Measurements from ENCODE around the gene SMNDC1.
"Not testable (repeated sequence)": the region's sequence is repeated elsewhere in the genome, so short reads cannot be mapped to it uniquely, and the experiment has no call there.

Gene SMNDC1

GRCh38 chr10:110252151-110252550 is 52.6 kb downstream of the SMNDC1 start:
- no peaks in the 10 kb centered on the region for H3K9me3 ChIP-seq
- no peak overlapping the region for H3K27ac ChIP-seq
- H3K36me3 ChIP-seq, result peaks cover 0 to 13% (median 6%) of the 10 kb centered on the region in 3 donors
- intact Hi-C loops (cut with DNase I; ENCODE audit: low total_unique reads), result no loop called here
- H3K4me1 ChIP-seq, result peaks cover 0 to 49% (median 12%) of the 10 kb centered on the region in 4 donors
- no peak for DNase-seq
- TF ChIP-seq CTCF (IDR thresholded peaks at IDR 0.05), result no peak
- no peaks in the 10 kb centered on the region for H3K27me3 ChIP-seq
- no peak overlapping the region for H3K4me3 ChIP-seq

GRCh38 chr10:110251392-110251791 is 53.3 kb downstream of the SMNDC1 start:
- H3K4me3 ChIP-seq; intact Hi-C loops (cut with DNase I; ENCODE audit: low total_unique reads); H3K27me3 ChIP-seq; H3K27ac ChIP-seq; DNase-seq; H3K9me3 ChIP-seq: not testable (repeated sequence)
- Histone ChIP-seq H3K36me3 (peaks cover under 1 to 16% (median 7%) of the 10 kb centered on the region in 3 donors), H3K4me1 (peaks cover 0 to 55% (median 12%) of the 10 kb centered on the region in 4 donors)

GRCh38 chr10:110249489-110249888 is 55.2 kb downstream of the SMNDC1 start:
- Histone ChIP-seq H3K4me1 (peaks cover 0 to 54% (median 12%) of the 10 kb centered on the region in 4 donors), H3K36me3 (peaks cover 16 to 34% (median 23%) of the 10 kb centered on the region in 3 donors)
- H3K4me3 ChIP-seq; H3K27ac ChIP-seq; intact Hi-C loops (cut with DNase I; ENCODE audit: low total_unique reads); DNase-seq; H3K27me3 ChIP-seq; H3K9me3 ChIP-seq: not testable (repeated sequence)

GRCh38 chr10:110247833-110248232 is 56.9 kb downstream of the SMNDC1 start:
- intact Hi-C loops (cut with DNase I; ENCODE audit: low total_unique reads); H3K4me3 ChIP-seq; H3K9me3 ChIP-seq; H3K27ac ChIP-seq; H3K27me3 ChIP-seq; DNase-seq: not testable (repeated sequence)
- Histone ChIP-seq H3K4me1 (peaks cover 0 to 50% (median 10%) of the 10 kb centered on the region in 4 donors), H3K36me3 (peaks cover 16 to 34% (median 23%) of the 10 kb centered on the region in 3 donors)

GRCh38 chr10:110244550-110244949 is 60.2 kb downstream of the SMNDC1 start:
- TF ChIP-seq CTCF (IDR thresholded peaks at IDR 0.05), result no peak
- Histone ChIP-seq H3K9me3 (no peaks in the 10 kb centered on the region), H3K36me3 (peaks cover 16 to 34% (median 23%) of the 10 kb centered on the region in 3 donors), H3K4me1 (peaks cover 0 to 55% (median 7%) of the 10 kb centered on the region in 4 donors), H3K4me3 (no peak overlapping the region), H3K27ac (no peak overlapping the region), H3K27me3 (no peaks in the 10 kb centered on the region)
- no peak for DNase-seq
- intact Hi-C loops (cut with DNase I; ENCODE audit: low total_unique reads), result no loop called here

- TF ChIP-seq CTCF (IDR thresholded peaks at IDR 0.05), result no peak
- Histone ChIP-seq H3K4me1 (peaks cover 0 to 61% (median 7%) of the 10 kb centered on the region in 4 donors), H3K27ac (no peak overlapping the region), H3K27me3 (no peaks in the 10 kb centered on the region), H3K36me3 (peaks cover 31 to 32% (median 31%) of the 10 kb centered on the region in 3 donors), H3K4me3 (no peak overlapping the region), H3K9me3 (no peaks in the 10 kb centered on the region)
- no peak for DNase-seq
- intact Hi-C loops (cut with DNase I; ENCODE audit: low total_unique reads), result no loop called here
These were observed 62.2 kb downstream of the SMNDC1 start for GRCh38 chr10:110242511-110242910.

GRCh38 chr10:110241841-110242240 is 62.9 kb downstream of the SMNDC1 start:
- H3K4me3 ChIP-seq, result no peak overlapping the region
- DNase-seq, result no peak
- TF ChIP-seq CTCF (IDR thresholded peaks at IDR 0.05), result no peak
- intact Hi-C loops (cut with DNase I; ENCODE audit: low total_unique reads), result no loop called here
- H3K27me3 ChIP-seq, result no peaks in the 10 kb centered on the region
- H3K9me3 ChIP-seq, result no peaks in the 10 kb centered on the region
- H3K4me1 ChIP-seq, result peaks cover 0 to 60% (median 7%) of the 10 kb centered on the region in 4 donors
- H3K36me3 ChIP-seq, result peaks cover 36 to 39% (median 37%) of the 10 kb centered on the region in 3 donors
- no peak overlapping the region for H3K27ac ChIP-seq
